Measurements from ENCODE around the gene MPP2.
"Not testable (repeated sequence)": the region's sequence is repeated elsewhere in the genome, so short reads cannot be mapped to it uniquely, and the experiment has no call there.

MPP2 gene

DNA sequence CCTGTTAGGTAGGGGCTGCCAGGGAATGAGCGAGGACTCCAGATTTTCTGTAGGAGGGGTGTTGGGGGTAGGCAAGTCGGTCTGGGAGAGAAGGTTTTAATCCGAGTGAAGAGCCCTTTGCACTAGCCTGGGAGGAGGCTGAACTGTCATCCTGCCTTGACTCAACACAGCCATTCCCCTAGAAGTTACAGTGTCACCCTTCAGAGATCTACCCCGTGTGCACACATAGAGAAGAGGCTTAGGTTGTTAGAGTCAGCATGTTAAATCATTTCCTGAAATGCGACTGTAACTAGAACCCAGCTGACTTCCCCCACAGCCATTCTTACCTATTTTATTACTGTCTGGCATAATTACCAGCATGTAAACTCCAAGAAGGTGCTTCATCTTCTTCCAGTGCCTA lies 20.6 kb upstream of the MPP2 start:
- not testable (repeated sequence) for DNase-seq

DNA sequence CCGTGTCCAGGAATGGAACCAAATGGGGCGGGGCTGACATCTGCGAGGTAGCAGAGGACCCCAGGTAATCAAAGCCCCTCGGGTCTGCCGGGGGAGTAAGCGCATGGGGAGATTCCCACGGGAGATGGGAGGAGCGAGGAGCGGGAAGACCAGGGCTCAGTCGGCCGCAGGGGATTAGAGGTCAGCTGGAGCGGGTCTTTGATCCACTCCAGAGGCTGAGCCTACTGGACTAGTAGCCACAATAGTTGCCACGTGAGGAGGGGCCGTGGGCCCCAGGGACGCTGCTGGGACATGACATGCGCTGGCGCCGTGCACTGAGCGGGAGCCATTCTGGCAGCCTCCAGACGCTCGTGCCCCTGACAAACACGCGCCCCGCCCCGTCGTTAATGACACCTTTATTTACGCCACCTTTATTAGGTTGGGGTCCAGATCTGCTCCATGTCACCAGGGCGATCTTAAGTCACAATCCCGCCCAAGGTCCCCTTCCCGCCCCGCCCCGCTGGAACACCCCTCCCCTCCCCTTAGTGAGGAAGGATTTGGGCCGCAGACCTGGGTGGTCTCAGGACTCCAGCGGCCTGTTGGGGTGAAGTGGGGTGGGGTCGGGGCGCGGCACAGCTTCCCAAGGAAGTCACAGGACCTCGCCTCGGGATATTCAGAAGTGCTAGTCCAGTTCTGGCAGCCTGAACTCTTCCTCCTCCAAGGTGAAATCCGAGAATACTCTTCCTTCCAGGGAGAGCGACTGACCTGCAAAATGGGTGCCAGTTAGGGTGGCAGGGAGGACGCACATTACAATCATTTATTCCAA lies 19.9 kb upstream of the MPP2 start:
- DNase-seq, result no peak

DNA sequence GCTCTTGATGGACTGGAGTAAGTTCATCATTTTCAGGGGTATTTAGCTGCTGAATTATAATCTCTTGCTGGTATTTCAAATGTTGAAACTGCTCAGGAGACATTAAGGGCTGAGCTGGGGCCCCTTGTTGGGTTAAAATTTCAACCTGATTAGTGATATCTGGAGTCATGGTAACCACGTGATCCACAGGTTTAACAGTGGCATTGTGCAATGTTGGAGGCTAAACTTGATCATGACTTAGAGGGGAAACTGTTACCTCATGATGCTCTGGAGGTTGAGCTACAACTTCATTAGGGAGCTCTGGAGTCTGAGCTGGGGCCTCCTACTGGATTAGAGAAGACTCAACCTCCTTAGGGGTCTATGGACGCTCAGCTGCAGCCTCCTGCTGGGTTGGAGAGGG lies 17.2 kb upstream of the MPP2 start:
- no peak for DNase-seq

DNA sequence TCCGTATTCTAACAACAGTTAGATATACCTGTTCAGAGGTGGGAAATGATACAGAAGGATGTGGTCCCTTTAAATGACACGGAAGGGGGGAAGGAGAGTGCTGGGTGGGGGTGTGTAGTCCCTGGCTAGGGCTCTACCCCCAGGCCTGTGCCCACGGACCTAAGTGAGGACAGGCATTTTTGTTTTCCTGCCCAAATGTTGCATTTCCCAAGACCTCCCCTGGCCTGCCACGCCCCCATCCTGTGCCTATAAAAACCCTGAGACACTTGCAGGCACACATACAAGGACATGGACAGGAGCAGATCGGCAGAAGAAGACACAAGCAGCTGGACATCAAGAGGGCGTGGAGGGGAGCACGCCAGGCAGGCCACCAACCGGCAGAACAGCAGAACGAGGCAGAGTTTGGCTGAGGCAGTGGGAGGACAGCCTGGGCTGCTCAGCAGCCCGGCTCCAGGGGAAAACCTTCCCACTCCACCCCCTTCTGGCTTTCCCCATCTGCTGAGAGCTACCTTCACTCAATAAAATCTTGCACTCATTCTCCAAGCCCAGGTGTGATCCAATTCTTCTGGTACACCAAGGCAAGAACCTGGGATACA lies 13.3 kb upstream of the MPP2 start:
- DNase-seq, result no peak

DNA sequence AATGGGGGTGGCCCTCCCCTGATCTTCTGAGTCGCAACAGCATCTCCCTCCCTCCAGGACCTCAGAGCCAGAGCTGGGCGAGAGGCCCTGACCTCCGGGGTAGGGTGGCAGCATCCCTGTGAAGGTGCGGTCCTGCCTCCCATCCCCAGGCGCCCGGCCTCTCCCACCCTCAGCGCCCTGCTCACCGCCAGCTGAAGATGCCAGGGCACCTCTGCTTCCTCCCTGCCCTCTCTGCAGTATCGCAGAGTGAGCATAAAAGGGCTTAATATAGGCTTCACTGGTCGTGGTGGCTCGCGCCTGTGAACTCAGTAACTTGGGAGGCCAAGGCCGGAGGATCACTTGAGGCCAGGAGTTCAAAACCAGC lies 10.7 kb upstream of the MPP2 start:
- DNase-seq, result no peak

DNA sequence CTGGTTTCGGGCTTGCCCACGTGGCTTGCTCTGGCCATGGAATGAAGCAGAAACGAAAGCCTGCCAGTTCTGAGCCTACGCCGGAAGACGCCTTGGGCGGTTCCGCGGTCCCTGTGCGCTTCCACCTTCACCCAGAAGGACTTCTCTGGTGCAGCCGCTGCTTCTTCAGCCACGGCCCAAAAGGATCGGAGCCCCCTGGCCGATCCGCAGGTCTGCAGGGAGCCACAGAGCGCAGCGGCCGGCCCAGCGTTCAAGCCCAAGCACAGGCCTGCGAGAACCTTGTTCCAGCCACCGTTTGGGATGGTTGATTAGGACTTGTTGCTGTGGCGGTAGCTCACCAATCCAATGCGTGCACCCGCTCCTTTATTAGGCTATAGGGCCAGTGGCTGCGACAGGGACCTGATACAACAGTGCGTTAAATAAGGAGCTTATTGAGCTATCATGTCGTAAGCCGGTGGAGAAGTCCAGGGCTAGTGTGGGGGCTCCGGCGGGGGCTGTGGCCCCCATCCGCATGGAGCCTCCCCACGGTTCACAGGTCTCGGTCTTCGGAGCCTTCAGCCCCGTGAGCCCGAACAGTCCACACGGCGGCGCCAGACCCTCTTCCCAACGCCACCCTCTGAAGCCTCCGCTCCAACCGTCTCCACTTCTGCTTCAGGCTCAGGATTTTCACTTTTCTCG lies 10.2 kb upstream of the MPP2 start:
- DNase-seq, result no peak

DNA sequence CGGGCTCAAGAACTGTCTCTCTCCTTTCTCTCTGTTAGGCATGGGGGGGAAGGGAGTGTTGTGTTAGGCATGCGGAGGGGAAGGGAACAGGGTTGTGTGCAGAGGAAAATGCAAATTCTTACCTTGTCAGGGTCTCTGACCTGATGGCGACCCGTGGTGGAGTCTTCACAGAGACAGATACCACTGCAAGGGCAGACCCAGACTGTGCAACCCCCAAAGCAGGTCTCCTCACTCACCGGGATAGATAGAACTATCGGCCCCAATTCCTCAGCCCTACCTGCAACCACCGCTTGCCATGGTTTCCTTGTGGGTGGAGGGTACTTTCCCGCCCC lies 9.6 kb upstream of the MPP2 start:
- no peak for DNase-seq

DNA sequence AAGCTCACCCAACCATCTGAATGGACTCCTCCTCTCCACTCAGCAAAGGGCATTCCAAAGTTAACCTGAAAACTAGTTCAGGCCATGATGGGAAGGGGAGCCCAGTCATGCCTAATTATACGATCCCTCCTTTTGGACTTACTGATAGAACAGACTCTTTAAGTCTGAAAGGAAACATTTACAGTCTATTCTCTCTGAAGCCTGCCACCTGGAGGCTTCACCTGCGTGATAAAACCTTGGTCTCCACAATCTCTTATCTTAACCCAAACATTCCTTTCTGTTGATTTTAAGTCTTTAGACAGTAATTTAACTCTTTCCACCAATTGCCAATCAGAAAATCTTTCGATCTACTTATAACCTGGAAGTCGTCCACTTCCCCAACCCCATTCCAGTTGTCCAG lies 9.0 kb upstream of the MPP2 start:
- no peak for DNase-seq

DNA sequence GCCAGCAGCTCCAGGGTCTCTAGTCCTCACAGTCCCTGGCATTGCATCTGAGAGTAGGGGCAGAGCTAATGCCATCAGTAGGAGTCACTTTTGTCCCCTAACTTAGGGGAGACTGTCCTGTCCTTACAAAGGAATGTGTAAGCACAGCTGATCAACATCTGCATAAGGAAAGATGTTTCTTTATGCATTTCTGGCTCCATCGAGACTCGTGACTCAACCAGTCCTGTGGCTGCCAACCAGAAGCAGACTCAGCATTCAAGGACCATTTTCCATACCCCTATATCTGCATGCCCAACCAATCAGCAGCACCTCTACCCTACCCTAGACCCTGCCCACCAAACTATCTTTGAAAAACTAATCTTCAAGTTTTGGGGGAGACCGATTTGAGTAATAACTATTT lies 8.2 kb upstream of the MPP2 start:
- DNase-seq, result no peak

DNA sequence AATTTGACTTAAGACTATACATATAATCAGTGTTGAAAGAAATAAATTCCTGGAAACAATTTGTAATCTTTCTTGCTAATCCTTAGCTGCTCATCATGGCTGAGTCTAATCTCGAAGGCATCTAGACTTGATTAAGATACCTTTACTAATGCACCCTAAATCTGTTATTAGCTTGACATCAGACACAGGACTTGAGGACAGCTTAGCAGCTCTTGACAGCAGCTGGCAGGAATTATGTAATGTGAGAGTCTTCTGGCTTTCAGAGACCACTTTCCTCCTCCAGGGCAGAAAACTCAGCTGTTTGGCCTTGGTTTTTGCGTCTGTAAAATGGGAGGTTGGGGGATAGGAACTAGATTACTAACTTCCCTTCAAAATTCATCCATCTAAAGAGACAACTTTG lies 7.1 kb upstream of the MPP2 start:
- DNase-seq, result no peak

DNA sequence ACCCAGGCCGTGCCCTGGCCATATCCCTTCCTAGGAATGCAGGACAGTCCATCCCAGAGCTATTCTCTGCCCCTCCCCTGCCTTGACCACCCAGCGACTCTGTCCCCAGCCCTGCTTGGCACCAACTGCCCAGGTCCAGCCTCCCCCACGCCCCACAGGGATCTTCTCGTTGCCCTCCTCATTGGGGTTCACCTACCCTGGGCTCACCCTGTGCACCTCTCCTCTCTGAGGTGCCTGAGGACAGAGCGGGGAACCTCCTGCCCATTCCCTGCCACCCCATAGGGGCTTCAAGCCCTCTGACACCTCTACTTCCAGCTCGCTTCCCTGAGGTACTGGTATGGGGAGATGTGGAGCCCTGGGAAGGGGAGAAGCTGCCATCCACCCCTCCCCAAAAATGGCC lies 6.2 kb upstream of the MPP2 start:
- no peak for DNase-seq

DNA sequence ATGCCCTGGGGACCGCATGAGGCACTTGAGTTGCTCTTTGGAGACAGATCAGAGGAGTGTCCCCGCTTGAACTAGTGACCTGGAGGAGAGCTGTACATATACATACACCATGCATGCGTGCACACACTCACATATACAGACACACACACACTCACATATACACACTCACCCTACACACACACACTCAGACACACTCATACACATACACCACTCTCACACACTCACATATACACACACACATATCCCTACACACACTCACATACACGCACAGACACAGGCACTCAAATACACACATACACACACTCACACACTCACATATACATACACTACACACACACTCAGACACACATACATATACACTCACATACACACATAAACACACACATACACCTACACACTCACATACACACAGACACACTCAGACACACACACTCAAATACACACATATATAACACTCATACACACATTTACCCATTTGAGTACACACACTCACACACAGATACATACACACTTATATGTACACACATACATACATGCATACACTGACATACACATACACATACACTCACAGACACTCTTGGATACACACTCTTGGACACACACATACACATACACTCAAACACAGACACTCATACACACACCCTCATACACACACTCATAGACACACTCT lies 5.4 kb upstream of the MPP2 start:
- no peak for DNase-seq

DNA sequence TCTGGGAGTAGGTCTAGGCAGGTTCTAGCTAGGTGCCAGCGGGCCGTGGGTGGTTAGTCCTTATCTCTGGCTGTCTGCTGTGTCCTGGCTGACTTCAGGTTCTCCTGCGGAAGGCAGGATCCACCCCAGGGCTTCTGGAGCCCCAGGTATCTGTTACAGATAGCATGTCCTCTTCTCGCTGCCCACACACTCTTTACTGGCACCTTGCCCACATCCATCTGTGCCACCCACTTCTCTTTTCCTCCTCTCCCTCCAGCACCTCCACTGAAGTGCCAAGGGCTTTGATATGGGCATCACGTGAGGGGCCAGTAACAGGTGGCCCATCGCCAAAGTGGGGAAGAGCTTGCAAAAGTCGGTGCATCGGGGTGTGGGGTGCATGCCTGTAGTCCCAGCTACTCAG lies 4.6 kb upstream of the MPP2 start:
- no peak for DNase-seq

DNA sequence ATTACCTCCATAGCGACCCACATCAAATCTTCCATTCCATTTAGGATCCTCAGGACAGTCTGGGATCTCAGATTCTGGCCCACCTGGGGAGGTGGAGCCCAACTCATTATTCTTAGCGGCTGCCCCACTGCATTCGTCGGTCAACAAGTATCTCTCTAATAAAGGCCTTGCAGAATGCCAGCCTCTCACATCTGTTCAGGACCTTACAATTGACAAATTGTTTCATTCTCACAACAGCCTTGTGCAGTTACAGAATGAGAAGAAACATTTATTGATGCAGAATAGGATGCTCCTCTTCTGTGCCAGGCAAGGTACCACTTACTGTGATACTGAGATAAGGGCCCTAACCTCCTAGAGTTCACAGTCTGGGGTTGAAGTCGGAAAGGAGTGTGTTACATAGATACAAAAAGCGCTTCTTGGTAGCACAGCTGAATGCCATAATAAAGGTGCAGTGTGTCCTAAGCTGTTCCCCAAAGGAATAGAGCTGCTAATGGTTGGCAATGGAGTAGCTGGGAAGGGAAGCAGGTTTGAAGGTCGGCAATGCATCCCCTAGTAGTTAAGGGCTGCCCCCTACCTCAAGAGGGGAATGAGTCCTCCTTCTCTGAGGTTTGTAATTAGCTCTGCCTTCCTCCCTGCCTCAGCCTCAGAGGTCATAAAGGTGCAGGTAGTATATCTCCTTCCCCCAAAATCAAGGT lies 2.3 kb upstream of the MPP2 start:
- no peak for DNase-seq

DNA sequence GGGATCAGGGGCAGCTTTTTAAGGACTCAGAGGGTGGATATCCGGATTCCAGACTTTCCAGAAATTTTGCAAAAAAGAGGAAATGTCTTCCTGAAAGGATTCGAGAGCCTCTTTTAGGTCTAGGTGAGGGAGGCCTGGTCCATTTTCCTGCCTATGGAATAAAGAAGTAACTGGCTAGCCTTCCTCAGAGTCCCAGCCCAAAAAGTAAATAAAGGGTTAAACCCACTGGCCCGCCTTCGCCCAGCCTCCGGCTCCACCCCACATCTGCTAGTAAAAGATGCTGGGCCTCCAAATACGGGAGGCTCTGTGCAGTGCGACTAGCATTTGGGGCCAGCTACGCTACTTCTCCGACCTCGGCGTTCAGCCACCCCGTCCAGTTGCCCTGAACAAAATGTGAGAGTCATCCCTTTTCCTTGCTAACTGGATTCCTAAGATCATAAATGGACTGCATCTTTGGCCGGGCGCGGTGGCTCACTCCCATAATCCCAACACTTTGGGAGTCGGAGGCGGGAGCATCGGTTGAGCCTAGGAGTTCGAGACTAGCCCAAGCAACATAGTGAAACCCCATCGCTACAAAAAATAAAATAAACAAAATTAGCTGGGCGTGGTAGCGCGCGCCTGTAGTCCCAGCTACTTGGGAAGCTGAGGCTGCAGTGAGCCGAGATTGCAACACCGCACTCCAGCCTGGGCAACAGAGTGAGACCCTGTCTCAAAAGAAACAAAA lies 824 bp upstream of the MPP2 start:
- DNase-seq, result no peak

DNA sequence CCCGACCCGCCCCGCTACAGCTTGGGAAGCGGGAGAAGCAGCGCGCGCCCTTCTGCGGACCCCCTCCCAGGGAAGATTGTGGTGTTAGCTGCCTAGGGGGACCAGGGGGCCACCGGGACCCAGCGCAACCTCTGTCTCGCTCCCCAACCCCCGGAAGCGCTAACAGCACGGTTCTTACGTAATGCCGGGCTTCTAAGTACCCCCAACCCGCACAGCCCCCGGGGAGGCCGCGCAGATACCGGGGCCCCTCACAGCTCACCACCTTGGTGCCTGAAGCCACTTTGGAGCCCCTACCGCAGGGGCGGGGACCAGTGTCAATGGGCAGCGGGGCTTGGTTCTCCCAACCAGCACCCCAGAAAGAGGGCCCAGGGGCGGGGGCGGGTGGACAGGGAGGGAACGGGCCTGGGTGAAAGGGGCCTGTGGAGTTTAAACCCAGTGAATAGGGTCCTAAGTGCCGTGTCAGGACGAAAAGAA lies 348 bp downstream of the MPP2 start:
- DNase-seq, result no peak

DNA sequence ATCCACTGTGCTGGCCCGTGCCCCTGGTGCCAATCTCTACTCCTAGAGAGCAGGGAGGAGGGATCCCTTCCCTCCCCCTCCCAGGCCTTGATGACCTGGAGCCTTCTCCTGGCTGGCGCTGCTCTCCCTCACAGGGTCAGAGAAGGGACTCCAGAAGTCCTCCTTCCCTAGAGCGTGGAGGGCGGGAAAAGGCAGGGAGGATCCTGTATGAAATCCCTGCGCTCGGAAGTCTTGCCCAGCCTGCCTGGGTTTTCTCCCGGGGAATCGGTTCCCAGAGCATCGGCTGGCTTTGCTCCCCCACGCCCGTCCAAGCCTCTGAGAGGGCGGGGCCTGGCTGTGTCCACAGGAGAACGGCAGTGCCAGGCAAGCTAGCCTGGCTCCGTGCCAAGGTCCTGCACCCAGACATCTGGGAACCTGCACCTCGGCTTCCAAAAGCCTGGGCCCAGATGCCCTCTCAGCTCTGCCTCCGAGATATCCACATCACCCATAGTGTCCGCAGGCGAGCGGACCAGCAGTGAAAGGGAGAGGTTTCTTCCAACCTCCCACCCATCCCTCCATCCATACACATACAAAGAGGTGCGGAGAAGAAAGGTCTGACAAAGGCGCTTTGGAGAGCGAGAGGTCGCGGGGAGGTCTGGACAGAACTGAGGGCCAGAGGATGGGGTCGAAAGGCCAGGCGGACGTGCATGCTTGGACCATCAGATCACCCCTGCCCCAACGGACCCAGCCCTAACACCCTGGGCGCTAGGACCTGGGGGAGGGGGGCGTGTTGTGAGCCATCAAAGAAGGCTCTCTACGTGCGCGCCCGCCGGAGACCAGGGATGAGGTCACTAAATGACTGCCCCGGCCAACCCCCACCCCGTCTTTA lies 1.1 kb downstream of the MPP2 start:
- DNase-seq, result no peak

DNA sequence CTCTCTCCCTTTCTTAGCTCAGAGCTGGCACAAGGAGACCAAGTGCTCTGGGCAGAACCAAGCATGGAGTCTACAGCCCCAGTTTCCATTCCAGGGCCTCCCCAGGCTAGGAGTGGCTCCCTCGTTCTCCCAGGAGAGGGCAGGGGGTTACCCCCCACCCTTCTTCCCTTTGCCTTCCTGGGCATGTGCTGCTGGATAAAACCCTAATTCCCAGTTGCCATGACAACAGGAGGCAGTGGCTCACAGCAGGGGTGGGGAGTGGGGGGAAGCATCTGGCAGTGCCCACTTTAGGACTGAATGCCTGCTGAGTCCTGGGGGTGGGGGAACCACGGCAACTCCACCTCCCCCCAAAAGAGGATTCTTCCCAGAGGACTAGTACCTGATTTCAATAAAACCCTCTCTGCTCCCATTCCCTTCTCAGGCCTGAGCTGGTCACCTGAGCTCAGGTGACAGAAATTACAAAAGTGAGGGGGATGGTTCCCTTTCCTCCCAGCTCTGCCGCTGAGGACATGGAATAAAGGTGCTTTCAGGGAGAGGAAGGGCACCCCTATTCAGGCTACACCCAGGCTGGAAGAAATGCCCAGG lies 1.8 kb downstream of the MPP2 start:
- DNase-seq, result no peak

DNA sequence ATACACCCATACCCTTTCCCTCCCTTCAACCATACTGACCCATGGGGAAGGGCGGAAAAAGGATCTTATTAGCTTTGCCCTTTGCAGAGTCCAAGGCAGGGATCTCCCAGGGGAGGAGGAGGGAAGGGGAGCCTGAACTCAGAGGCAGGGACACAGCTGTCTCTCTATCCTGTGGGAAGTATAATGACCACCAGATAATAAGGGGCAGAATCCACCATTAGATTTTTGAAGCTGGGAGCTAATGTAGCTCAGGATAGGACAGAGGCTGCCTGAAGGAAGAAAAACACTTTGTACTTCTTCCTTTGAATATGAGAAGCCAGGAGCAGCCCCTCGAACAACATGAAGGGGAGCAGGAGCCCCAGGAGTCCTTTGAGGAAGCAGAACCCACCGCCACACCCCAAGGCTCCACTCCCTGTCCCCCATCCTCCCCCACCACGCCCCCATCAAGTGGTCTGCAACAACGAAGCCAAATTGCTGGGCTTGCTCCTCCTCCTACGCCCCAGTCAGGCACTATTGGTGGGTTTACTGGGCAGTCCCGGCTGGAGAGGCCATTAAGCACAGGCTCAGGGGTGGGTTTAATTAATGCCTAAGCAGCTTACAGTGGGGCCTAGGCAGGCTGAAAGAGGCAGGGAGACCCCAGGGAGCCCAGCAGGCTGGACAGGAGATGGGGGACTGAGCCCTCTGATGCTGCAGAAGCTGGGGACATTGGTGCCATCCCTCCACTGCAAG lies 5.3 kb downstream of the MPP2 start:
- no peak for DNase-seq
